Frontal cortex (tissue), 4 donors: ENCODE data around the gene TPD52L1. TPM values are rescaled to one million over a fixed set of nuclear protein-coding genes. Genes with fewer than 3 reads are reported as not detected.

Experiments used
- DNase-seq, 2 donors: peaks; one replicate each; pipeline ENCODE4 v3.0.0; 2012; ENCODE audit warnings: low spot score in 2 of 2
- FAIRE-seq: peaks from 2 replicates; lab custom pipeline; 2012; peaks lifted over from hg19 to GRCh38; lab: Jason Lieb, UNC
- total RNA-seq: library from RNA; depleted of rRNA; stranded (reverse); fragments of >200 nt; gene quantifications from one replicate; pipeline ENCODE4 v1.2.3, GENCODE V29; 2014
- donor health status: control.
- donor health status: control.
- donor health status: control.

TPD52L1 gene
- total RNA-seq, 1 donor from 2014 or later = 9.4 TPM

DNA sequence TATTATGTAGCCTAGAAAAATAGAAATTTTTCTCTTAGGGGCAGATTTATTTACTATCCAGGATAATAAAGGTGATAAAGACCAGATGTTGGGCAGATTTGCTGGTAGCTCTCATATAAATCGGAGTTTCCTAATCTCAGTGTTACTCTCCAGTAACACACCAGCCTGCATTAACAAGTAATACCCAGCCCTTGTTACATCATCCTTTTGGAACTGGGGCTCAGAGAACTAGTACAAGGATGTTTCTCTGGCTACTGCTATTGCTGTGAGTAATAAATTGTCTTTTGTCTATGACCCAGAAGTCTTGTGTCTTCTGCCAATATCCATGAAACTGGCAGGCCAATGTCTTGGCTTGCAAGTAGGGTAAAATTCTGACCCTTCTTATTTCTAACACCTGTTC lies 16.8 kb downstream of the TPD52L1 start:
- DNase-seq (no peak), FAIRE-seq (no peak)

DNA sequence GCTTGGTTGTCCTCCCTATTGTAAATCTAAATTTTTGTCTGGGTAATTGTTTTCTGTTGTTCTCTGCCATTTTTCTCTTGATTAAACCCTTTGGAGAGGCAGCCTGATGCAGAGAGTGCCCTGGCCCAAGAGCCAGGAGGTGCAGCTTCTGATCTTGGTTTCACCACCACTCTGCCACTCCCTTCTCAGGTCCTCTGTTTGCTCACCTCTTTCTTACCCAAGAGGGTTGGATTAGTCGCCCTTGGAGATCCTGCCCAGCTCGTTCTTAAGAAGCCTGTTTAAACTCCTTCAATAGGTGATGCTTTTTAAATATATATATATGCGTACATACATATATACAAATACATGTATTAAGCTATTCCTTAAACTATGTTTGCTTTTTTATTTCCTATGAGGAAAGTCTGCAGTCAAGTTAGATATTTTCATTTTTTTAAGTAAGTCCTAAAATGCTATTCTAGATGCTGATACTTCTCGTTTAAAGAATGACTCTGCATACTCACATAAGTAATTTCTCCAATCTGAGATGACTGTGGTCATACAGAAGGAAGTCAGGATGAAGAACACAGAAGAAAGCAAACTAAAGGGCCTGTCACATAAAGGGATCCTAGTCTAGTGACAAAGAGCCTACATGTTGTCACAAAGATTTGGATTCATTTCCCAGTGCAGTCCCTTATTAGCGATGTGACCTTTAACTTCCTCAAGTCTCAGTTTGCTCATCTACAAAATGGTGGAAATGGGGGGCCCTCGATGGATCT lies 19.9 kb downstream of the TPD52L1 start:
- FAIRE-seq (no peak), DNase-seq (no peak)

- FAIRE-seq (no peak), DNase-seq (no peak)
Observed at GRCh38 chr6:125174626-125175025, 21.1 kb downstream of the TPD52L1 start.

- no peak for DNase-seq
- FAIRE-seq = no peak
Observed at GRCh38 chr6:125175466-125176048, 22.0 kb downstream of the TPD52L1 start.

DNA sequence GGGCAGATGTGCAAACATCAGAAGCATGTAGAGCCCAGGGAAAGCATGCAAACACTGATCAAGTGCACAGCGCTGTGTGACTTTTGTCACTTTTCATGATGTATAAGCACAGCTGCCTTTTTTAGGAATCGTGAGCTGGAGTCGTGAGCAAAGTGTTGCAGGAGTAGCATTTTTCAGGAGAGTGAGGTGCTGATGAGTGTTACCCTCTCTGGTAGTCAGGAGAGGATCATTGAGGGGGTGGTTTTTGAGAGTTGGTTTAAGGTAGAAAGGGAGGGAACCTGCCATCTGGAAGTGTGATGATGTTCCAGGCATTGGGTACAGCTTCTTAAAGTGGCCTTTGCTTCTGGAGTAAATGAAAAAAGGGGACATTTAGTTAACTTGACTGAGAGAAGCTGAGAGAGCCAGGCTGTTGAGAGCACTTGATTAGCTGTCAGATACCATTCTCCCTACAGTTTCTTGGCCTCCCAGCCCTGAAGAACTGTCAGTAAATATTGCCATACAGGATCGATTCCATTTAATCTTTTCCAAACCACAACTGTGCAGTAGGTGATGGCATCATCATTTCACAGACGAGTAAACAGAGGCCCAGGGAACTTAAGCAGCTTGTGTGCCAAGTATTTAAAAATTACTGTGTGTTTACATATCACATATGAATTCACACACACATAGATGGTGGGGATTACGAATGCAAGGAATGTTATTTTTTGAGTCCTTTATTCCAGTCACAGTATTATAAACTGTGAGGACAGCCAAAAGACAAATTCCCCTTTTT lies 28.9 kb downstream of the TPD52L1 start:
- FAIRE-seq (no peak), DNase-seq (no peak)

DNA sequence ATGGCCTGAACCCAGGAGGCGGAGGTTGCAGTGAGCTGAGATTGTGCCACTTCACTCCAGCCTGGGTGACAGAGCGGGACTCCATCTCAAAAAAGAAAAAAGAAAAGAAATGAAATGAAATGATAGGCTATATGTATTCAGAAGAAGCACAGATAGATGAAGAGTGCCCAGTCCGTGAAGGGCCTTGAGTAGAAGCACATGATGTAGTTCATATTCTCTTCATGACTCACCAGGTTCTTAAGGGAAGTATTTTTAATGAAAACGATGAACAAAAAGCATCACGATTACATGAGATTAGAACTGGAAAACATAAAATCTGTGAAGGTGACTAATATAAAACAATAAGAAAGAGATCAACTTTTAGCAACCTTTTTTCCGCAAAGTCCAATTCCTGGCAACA lies 29.8 kb downstream of the TPD52L1 start:
- no peak for DNase-seq
- FAIRE-seq = no peak

DNA sequence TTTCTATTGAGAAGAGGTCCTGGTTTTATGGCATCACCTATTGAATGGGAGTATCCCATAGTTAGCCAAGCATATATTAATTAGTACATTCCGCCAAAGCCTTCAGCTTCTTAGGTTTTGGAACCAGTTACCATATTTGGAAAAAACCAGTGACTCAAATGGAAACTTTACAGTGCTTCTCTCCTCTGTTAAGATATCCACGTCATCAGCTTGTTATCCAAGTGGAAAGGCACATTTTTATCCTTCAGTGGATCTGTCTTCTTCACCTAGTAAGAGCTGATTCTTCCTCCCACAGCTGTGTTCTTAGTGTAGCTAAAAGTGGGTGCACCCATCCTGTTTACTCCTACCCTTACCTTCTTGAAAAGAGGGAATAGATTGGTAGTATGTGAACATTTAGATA lies 34.5 kb downstream of the TPD52L1 start:
- DNase-seq (no peak), FAIRE-seq (no peak)

GRCh38 chr6:125188594-125189203 lies 35.1 kb downstream of the TPD52L1 start:
- DNase-seq (no peak), FAIRE-seq (no peak)

DNA sequence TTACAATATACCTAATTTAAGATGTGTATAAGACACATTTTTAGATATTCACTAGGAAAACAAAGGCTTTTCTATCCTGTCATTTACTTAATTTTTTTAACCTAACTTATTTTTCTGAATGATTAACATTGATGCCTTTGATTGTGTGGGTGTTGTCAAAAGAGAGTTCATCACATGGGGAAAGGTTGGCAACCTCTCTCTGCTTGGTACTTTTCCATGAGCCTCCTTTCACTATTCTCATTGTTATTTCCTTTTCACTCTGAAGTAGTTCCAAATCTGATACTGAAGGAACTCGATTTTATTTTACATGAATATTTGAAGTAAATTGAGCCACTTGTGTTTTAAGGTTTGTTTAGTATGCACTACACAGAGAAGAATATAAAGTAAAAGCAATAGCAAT lies 35.9 kb downstream of the TPD52L1 start:
- no peak for FAIRE-seq
- DNase-seq = no peak

DNA sequence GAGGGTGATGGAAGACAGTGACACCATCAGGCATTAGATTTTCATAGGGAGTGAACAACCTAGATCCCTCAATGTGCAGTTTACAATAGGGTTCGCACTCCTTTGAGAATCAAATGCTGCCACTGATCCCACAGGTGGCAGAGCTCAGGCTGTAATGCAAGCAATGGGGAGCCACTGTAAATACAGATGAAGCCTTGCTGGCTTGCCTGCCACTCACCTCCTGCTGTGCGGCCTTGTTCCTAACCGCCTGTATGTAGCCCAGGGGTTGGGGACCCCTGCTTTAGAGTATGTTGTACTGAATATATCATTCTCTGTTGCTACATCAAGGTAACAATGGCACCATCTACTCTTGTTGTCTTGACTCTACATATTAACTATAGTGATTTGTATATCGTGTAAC lies 37.1 kb downstream of the TPD52L1 start:
- FAIRE-seq (no peak), DNase-seq (no peak)

GRCh38 chr6:125191916-125192609 lies 38.5 kb downstream of the TPD52L1 start:
- FAIRE-seq (no peak), DNase-seq (peak in 1 of 2 donors; percentile 26)

DNA sequence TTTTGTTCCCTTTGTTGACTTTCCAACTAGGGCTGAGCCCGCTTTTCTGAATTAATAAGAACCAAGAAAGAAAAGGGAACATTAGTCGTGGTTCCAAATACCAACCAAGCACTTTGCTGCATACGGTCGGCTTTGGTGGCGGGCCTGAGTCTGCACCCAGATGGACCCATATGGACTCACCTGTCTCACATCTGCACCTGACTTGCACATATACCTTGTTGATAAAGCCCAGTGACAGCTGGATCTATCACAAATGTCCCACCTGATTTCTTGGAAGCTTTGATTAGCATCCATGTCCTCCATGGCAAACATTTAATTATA lies 39.0 kb downstream of the TPD52L1 start:
- no peak for DNase-seq
- no peak for FAIRE-seq

- FAIRE-seq = no peak
- no peak for DNase-seq
Observed at GRCh38 chr6:125193208-125193607, 39.6 kb downstream of the TPD52L1 start.

DNA sequence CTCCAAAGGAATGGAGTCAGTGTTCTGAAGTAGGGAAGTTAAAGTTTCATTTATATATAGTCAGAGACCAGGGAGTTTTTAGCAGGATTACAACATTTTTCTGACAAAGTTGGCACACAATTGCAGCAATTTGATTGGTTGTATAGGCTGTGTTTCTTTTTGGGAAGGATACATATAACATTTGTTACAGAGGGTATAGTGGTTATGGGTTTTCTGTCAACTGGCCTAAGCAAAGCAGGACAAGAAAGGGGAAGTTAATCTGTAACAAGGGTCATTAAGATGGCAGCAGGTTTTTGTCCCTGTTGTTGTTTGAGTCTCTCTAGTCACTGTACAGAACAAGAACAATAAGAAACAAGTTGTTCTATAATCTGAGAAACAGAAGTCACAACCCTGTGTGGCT lies 41.4 kb downstream of the TPD52L1 start:
- no peak for DNase-seq
- FAIRE-seq = no peak

DNA sequence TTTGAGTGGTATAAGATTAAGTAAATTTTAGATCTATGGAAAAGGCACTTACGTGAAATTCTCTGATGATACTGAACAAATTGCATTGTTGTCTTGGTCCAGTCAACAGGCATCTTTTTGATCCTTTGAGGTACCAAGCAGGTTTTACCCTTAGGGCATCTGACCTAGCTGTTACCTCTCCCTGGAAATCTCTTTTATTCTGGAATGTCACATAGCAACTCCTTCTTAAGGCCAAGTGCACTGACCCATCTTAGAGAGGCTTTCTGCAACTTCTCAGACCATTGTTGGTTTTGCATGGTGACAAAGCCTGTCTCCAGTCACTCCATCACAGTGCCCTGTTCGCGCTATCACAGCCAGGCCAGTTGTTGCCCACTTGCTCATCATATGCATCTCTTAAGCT lies 42.0 kb downstream of the TPD52L1 start:
- no peak for FAIRE-seq

DNA sequence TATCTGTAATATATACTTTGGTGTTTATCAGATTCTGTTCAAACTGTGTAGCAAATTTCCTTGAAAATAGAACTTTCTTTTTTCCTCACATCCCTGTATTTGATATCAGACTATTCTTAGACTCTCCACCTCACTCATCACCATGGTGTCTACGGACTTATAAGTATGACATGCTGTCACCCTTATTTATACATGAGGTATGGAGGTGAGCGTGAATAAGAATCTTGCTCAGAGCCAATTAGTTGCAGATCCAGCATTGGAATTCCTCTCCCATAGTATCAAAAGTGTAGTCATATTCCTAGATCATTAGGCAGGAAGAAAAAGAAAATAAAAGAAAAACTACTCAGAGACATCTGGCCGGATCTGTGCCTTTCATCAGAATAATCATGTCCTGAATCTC lies 43.0 kb downstream of the TPD52L1 start:
- FAIRE-seq = no peak
- no peak for DNase-seq

More for the DNA sequence above, 42.0 kb downstream of the TPD52L1 start:
- no peak for DNase-seq

GRCh38 chr6:125197795-125198269 lies 44.3 kb downstream of the TPD52L1 start:
- DNase-seq = no peak
- no peak for FAIRE-seq

- no peak for FAIRE-seq
- no peak for DNase-seq
Observed at GRCh38 chr6:125198398-125198937, 44.9 kb downstream of the TPD52L1 start.

DNA sequence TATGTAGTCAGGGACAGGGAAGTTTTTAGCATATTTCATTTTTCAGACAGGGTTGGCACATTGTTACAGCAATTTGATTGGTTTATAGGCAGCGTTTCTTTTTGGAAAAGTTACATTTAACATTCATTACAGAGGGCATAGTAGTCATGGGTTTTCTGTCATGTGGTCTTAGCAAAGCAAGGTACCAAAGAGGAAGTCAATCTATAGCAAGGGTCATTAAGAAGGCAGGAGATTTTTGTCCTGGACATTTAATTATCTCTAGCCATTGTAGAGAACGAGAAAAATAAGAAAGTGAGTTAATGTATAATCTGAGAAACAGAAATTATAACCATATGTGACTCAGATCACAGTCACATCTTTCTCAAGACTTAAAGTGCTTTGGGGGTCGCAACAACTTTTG lies 47.4 kb downstream of the TPD52L1 start:
- no peak for FAIRE-seq
- no peak for DNase-seq
